Suppressor macrophage treated with lipopolysaccharide for 4 hours (primary cell): ENCODE results near the gene HYKK.
"Not testable (repeated sequence)": the region's sequence is repeated elsewhere in the genome, so short reads cannot be mapped to it uniquely, and the experiment has no call there.

Source experiments
- DNase-seq: peaks from one replicate; pipeline ENCODE4 v3.0.0-alpha.2; 2020

HYKK gene

GRCh38 chr15:78540141-78540870 is 32.9 kb downstream of the HYKK start, which contains the start of gene PSMA4:
PSMA4 (plus strand) TSS chr15:78540444; CDS start chr15:78541928, 1,484 bp downstream.
- peak; percentile 96 for DNase-seq

DNA sequence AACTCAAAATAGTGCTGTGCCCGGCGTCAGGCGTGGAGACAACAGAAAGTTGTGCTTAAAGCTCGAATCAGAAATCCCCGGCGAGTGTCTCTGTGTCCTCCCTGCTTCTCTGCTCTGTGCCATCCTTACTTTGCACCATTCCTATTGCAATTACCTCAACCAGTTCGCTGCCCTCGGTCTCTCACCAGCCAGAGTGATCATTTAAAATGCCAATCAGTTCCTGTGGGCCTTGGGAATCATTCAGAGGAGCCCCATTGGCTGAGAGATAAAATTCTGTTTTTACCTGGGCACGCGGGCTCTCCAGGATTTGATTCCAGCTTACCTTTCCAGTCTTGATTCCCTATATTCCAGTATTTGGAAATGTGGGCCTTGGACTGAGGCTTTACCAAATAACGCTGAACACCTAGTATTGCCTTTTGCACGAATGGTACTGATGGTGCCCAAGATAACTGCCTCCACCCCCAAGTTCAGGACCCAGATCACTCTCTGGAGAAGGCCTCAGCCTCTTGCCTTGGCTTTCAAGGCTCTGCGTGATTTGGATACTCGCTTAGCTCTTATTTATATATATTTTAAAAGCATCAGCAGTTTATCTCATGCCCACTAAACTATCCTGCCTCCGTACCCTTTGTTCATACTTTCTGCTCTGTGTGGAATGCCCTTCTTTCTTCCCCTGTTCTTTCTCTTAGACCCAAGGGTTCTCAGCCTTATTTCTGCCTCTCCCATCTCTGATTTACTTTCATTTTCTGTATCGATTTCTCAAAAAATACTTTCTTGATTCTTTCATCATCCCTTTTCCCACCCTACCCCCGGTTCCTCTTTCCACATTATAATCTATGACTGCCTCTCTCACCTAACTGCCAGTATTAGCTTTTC is 33.7 kb downstream of the HYKK start:
- peak; percentile 84 for DNase-seq

GRCh38 chr15:78541744-78542034 is 34.3 kb downstream of the HYKK start:
- no peak for DNase-seq

GRCh38 chr15:78542647-78543046 is 35.3 kb downstream of the HYKK start:
- no peak for DNase-seq

DNA sequence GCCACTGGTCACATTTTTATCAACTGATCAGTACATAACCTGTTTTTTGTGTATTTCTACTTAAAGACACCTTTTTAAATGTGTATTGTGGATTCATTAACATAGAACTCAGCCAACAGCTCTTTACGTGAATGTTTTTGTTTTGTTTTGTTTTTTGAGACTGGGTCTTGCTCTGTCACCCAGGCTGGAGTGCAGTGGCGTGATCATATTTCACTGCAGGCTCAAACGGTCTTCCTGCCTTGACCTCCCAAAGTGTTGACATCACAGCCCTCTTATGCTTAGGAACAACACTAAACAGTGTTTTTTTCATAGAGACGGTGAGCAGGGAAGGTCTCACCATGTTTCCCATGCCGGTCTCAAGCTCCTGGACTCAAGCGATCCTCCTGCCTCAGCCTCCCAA is 42.8 kb downstream of the HYKK start:
- DNase-seq, result no peak

DNA sequence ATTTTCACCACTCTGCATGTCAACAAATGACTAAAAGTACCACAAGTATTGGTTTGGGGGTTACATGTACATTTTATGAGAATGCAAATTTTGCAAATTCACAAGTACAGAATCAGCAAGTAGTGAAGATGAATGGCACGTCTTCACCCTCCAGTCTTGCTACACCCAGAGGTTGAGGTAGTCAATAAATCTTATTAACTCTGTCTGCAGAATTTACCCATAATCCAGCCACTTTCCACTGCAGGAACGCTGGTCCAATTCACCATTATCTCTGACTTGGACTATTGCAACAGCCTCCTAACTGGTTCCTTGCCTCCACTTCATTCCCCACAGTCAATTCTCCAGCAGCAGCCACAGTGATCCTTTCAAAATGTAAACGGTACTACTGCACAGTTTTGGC is 43.4 kb downstream of the HYKK start:
- DNase-seq, result no peak

GRCh38 chr15:78551902-78552301 is 44.5 kb downstream of the HYKK start:
- DNase-seq, result no peak

DNA sequence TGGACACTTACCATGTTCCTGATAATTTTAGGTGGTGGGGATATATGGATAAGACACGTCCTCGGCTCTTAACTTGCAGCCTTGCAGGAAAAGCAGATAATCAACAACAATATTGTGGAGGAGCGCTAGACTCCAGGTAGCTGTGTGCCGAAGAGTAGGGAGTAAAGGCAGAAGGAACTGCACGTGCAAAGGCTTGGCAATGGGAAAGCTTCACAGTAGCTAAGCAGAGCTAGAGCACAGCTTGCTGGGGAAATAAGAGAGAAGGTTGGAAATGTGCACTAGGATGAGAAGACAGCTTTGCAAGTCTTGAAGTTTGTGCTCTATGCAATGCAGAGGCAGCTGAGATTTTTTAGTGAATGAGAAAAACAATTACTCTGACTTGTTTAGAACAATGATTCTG is 45.2 kb downstream of the HYKK start:
- no peak for DNase-seq

DNA sequence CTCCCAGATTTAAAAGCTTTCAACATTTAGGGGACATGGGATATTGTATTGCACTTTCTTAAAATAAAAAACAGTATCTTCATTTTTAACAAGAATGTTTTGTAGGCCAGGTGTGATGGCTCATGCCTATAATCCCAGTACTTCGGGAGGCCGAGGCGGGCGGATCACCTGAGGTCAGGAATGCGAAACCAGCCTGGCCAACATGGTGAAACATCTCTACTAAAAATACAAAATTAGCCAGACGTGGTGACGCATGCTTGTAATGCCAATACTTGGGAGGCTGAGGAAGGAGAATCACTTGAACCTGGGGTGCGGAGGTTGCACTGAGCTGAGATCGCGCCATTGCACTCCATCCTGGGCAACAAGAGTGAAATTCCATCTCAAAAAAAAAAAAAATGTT is 52.8 kb downstream of the HYKK start:
- DNase-seq, result not testable (repeated sequence)

DNA sequence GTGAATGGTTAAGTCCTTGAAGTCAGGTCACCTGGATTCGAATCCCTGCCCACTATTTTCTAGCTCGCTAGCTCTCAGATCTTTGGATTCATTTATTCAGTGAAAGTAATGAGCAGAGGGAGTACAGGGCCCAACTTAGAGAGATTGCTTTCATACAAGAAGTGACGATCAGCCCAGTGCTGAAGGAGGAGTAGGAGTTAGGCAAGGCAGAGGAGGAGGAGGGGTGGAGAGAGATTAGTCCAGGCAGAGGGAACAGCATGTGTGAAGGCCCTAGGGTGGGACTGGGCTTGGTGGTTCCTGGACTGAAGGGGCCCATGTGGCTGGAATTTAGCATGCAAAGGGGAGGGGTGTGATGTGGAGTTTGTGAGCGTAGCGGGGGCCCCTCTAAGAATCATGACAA is 54.1 kb downstream of the HYKK start:
- DNase-seq, result no peak

DNA sequence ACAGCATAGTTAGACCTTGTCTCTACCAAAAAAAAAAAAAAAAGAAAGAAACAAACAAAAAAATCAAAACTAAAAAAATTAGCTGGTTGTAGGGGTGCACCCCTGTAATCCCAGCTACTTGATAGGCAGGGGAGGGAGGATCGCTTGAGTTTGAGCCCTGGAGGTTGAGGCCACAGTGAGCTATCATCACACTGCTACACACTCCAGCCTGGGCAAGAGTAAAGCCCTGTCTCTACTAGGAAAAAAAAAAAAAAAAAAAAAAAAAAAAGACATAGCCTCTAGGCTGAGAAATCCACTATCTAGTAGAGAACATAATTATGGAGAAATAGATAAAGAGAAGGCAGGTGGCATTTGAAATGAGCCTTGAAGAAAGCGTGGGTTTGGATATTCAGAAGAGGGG is 55.7 kb downstream of the HYKK start:
- DNase-seq, result no peak

- no peak for DNase-seq
Measured at GRCh38 chr15:78564743-78565096, 57.3 kb downstream of the HYKK start.

DNA sequence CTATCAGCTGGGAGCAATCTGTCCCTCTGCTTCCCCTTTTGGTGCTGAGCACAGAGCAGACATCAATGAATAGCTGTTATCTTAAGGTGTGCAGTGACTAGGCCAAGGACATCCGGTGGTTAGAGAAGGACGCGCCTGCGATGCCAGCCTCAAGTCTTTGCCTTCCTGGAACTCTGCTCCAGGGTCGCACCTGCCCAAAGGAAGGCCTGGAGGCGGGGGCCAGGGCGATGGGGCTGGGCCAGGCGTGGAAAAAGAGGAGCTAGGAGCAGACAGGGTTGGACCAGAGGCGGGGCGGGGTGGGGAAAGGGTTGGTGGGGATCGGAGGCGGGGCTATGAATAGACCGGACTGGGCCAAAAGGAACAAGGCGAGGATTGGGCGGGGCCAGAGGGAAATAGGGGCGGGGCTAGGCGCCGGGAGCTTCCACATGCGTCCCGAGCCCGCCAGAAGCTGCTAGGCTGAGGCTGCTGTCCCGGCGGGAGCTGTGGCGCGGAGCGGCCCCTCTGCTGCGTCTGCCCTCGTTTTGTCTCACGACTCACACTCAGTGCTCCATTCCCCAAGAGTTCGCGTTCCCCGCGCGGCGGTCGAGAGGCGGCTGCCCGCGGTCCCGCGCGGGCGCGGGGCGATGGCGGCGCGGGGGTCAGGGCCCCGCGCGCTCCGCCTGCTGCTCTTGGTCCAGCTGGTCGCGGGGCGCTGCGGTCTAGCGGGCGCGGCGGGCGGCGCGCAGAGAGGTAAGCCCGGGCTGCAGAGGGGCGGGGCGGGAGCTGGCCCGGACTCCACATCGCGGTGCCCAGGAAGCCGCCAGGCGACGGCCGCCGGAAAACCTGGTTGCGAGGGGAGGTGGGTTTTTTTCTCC is 57.9 kb downstream of the HYKK start, which contains the start of gene CHRNA5:
TSS of gene CHRNA5 (plus strand) at position 424 of the 854 bp plus-strand sequence. CDS start at position 624, 200 bp downstream.
- peak; percentile 74 for DNase-seq

- peak; percentile 5 for DNase-seq
Measured at GRCh38 chr15:78565951-78566774, 58.8 kb downstream of the HYKK start.

DNA sequence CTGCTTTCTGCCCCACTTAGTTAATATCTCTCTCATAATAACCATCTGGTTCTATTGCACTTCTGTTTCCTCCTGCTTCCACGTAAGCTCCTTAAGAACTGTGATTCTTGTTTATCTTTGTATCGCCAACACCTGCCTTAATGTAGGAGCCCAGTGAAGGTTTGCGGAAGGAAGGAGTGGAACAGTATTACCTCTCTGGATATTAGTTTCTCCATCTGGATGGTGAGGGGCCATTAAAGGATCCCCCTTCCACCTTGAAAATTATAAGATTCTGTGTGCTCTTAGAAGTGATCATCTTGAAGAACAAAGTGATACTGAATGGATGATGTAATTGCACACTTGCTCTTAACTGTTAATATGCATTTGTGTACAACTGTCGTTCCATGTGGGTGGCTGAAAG is 60.2 kb downstream of the HYKK start:
- DNase-seq, result no peak

GRCh38 chr15:78570710-78571109 is 63.3 kb downstream of the HYKK start:
- DNase-seq, result no peak

GRCh38 chr15:78571382-78571781 is 64.0 kb downstream of the HYKK start:
- no peak for DNase-seq

- no peak for DNase-seq
Measured at GRCh38 chr15:78573416-78573815, 66.0 kb downstream of the HYKK start.

GRCh38 chr15:78574944-78575343 is 67.6 kb downstream of the HYKK start:
- no peak for DNase-seq
